GM12891 (cell line): ENCODE measurements around the gene C7orf25.

Experiments
- POLR2A ChIP-seq: IDR thresholded peaks from 2 replicates; pipeline ENCODE4 v1.6.1; 2011; ENCODE audit warnings: low read depth, low read length, control low read depth
- POLR2AphosphoS5 ChIP-seq: IDR thresholded peaks from 2 replicates; pipeline ENCODE4 v1.6.1; 2011; ENCODE audit warnings: low read depth, low read length, control low read depth
- POU2F2 ChIP-seq: IDR thresholded peaks from 2 replicates; pipeline ENCODE4 v1.6.1; 2011; ENCODE audit warnings: low read depth, mild to moderate bottlenecking, control low read depth, low read length, moderate library complexity
- SPI1 ChIP-seq: IDR thresholded peaks from 2 replicates; pipeline ENCODE4 v1.6.1; 2011; ENCODE audit warnings: low read depth, low read length, control low read depth
- TAF1 ChIP-seq: IDR thresholded peaks from 2 replicates; pipeline ENCODE4 v1.6.1; 2011; ENCODE audit warnings: low read depth, low read length, control low read depth

DNA sequence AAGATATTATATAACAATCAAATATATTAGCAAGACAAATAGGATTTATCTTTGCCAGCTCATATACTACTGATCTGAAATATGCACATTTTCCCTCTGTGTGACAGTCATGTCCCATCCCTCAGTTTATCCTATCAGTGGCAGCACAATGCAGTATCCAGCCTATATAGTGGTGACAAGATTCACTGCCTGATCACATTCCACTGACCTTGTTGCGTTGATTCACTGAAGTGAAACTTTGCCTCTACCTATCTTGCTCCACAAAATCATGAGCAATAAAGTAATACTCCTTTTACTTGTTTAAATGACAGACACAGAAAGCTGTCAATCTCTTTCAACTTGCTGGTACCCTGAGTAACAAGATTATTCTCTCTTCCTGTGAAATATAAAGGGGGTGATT, 13.8 kb upstream of the C7orf25 start:
- TF ChIP-seq POLR2A = no peak
- no peak for TF ChIP-seq POLR2AphosphoS5
- TF ChIP-seq POU2F2 = no peak
- TF ChIP-seq TAF1 = no peak
- no peak for TF ChIP-seq SPI1
